Glomerular visceral epithelial cell (primary cell): ENCODE measurements around the gene HLA-DRB5.
"Not testable (repeated sequence)": the region's sequence is repeated elsewhere in the genome, so short reads cannot be mapped to it uniquely, and the experiment has no call there.

Experiments used
- DNase-seq: peaks from one replicate; pipeline ENCODE4 v3.0.0-alpha.2; 2016; ENCODE audit errors: extremely low spot score

The HLA-DRB5 gene

DNA sequence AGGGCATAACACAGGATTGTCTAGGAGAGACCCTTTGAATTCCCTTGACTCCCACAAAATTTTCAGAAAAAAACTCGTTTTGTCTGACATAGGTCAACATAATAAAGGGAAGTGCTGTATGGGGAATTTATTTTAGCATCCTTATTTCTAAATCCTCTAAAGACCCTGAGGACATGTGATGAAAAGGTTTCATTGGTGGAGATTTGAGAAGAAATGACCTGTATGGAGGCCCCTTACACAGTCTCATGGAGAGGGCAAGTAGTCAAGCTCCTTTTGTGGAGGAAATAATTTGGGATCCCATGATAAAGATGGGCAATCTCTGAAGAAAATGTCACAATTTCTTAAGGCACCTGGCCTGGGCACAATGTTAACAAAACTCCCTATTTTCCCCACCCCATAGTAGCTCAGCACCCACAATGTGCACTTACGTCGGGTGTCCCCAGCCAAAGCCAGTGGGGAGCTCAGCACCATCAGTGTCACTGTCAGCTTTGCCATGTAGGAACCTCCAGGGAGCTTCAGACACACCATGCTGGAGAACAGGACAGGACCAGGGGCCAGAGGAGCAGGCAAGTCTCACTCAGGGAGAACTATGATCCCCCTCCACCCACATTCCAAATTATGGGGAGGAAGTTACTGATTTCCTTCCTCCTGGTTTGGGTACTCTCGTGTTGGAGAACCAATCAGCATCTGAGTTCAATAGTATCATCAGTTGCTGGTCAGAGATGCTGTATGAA, at the start of gene HLA-DRB5:
Gene HLA-DRB5, minus strand, starts transcription at position 591 of the 734 bp plus-strand sequence. Its CDS starts 63 bp downstream, at position 528.
- DNase-seq: no peak

DNA sequence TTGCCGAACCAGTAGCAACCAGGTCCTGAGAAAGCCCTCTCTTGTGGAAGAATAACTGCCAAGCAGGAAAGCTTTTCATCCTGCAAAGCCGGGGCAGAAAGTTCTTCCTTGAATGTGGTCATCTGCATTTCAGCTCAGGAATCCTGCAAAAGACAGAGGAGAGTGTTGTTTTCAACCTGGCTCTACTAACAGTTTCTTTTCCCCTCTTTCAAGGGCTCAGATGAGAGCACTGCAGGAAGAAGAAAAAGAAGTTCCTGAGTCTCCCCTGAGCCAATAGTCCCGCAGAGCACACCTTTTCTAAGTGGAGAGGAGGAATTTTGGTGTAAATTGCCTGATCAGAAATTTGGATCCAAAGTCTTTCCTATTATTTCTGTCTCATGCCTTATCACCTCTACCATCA, 48.9 kb upstream of the HLA-DRB5 start:
- no peak for DNase-seq

DNA sequence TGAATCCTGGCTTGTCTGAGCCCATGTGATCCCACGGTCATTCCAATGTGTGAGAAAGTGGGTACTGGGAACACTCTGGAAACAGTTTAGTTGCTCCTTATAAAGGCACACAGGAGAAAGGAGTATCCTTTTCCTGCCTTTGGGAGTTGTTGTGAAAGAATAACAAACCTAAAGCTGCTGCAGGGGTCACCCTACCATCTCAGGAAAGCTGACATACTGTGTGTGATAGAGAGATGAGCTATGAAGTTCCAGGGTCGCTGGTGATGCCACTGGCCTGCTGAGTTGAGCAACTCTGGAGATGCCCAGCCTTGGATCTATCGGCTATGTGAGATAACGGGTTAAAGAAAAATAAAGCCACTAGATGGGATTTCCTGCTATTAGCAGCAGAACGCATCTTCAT, 47.4 kb upstream of the HLA-DRB5 start:
- DNase-seq: not testable (repeated sequence)

DNA sequence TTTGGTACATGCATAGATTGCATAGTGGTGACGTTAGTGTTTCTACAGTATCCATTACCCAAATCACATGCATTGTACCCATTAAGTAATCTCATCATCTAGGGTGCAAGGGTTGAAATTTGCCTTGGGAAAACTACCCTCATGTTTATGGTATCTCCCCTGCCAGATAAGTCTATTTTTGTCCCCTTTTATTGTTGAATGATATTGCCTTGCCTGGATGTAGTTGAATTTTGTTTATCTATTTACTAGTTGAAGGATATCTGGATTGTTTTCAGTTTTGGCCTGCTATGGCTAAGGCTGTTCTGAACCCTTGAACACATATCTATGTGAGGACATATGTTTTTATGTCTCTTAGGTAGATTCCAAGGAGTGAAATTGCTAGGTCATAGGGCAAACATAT, 46.2 kb upstream of the HLA-DRB5 start:
- DNase-seq: no peak

DNA sequence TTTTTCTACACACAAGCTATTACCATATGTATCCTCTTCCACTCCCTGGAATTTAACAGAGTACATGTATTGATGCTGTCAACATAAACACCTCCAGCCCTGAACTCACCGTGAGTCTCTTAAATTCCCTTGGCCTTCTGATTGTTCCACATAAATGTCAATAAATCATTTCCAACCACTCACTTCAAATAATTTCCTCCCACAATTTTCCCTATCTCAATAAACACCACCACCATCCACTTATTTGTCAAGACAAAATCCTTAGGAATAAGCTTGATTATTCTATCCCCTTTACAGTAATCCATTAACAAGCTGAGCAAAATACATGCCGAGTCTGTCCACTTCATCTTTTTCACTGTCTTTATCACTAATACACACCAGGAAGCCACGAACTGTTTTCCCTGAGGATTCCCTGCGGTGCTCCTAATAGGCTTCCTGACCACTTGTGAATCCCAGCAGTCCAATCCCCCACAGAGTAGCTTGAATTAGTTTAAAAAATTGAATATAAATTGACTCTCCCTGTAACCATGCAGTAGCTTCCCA, 40.3 kb upstream of the HLA-DRB5 start:
- no peak for DNase-seq

DNA sequence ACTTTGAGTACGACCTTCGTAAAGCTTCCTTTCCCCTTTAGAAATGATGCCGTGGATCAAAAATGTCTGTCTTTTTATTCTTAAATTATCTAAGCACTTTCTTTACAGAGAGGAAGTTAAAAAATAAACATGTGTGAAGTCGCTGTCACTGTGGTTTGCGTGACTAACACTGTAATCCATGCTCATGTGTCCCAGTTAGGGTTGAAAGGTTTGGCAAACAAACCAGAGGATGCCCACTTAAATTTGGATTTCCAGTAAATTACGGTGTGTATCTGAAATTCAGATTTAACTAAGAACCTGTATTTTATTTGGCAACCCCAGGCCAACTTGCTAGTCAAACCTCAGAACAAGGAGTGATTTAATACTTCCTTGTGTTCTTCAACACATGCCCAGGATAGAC, 38.5 kb upstream of the HLA-DRB5 start:
- DNase-seq: no peak

DNA sequence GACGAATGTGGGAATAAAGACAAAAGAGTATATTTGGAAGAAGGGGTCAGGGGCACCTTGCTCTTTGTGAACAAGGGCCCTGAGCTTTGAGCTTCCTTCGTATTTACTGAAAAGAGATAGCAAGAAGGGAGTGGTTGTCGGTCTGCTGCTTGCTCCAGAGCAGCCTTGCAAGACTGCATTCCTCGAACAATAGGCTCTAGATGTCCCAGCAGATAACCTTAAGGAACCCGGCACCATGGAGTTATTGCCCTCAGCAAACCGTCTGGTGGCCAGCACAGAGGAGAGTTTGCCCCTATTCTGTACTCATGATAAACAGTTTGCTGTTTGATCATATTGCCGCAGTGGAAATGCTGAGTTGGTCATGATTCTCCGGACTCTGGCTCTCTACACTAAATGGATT, 36.9 kb upstream of the HLA-DRB5 start:
- no peak for DNase-seq

DNA sequence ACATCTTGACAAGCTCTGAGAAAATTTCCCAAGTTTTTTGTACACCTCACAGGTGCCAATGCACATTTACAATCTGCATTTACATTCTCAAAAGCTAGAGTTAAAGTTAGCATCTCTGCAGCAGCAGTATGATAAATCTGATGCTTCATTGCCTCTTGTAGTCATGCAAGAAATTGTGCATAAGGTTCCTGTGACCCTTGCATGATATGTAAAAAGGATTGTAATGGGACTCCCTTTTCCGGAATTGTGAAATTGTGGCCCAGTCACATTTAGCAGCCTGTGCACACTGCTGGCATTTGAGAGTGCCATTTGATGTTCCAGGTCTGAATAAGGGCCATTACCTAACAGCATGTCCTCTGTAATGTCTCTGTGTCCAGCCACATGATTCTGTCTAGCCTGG, 35.4 kb upstream of the HLA-DRB5 start:
- no peak for DNase-seq

DNA sequence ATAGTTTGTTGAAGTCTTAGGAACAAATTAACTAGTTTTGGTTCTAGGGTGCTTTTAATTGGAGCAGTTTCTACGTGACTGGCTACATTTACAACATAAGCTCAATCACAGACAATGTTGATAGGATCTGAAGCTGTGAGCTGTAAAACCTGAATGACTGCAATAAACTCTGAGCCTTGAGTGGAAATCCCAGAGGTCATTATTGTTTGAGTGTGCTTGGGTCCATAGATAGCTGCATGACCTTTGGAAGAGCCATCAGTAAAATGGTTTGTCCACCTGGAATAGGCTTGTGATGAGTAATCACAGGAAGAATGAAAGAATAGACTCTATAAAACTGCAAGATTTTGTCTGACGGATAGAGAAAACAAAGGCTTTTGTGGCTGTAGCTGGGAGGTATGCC, 32.9 kb upstream of the HLA-DRB5 start:
- no peak for DNase-seq

DNA sequence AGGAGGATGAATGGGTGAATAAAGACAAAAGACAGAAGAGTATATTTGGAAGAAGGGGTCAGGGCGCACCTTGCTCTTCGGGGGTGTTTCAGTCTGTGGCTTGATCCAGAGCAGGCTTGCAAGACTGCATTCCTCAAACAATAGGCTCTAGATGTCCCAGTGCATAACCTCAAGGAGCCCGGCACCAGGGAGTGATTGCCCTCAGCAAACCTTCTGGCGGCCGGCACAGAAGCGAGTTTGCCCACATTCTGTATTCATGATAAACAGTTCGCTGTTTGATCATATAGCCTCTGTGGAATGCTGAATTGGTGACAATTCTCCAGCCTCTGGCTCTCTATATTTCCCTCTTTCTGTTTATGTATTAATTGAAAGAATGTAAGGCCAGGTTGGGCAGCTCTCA, 29.7 kb upstream of the HLA-DRB5 start:
- DNase-seq: no peak

DNA sequence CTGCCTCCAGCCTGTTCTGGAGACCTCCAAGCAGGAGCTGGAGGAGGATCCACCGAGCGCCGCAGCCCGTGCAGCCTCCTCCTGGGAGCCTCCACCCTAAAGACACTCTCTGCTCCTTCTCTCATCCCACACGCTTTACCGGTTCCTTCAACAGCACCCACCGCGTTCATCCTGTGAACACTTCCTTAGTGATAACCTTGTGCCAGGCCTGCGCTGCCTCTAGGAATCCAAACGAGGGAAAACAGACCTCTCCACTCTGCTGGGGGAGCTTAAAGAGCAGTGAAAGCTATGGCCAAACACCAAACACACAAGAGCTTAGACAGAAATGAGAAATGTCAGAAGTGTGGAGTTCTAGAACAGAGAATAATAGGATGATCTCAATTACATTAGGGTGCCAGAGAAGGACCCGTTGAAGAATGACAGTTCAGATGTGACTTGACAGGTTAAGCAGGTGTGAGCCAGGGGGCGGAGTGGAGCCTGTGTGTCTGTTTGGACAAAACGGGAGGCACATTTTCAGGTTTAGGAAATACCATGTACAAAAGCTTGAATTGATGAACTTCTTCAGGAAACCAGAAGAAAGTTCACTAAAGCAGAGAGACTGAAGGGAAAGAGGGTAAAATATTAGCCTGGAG, 28.5 kb upstream of the HLA-DRB5 start:
- no peak for DNase-seq

DNA sequence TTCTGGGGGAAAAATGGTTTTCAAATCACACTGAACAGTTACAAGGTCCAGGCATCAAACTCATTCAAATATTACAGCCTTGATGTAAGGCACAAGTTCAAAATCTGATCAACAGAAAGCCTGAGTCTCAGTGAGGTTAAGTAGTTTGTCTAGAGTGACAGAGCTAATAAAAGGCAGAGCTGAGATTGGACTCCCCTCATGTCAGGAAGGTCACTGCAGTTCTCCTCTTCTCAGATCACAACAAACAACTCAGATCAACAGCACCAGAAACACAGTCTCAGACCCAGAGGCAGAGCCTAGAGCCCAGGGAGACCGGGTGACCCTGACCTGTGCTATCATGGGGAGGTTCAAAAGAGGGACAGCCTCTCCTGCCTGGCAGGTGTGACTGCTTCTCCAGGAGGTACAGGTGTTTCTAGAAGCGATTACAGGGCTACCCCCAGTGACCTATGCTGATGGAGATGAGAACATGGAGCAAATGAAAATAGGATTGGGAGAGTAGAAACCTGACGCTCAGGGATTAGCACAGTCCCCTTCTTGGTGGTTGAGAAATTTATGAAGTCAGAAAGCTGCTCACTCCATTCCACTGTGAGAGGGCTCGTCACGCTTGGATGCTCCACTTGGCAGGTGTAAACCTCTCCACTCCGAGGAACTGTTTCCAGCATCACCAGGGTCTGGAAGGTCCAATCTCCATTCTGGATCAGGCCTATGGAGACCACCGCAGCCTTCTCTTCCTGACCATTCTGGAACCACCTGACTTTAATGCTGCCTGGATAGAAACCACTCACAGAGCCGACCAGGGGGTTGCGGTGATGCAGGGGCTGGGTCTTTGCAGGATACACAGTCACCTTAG, 24.3 kb upstream of the HLA-DRB5 start:
- DNase-seq: no peak

DNA sequence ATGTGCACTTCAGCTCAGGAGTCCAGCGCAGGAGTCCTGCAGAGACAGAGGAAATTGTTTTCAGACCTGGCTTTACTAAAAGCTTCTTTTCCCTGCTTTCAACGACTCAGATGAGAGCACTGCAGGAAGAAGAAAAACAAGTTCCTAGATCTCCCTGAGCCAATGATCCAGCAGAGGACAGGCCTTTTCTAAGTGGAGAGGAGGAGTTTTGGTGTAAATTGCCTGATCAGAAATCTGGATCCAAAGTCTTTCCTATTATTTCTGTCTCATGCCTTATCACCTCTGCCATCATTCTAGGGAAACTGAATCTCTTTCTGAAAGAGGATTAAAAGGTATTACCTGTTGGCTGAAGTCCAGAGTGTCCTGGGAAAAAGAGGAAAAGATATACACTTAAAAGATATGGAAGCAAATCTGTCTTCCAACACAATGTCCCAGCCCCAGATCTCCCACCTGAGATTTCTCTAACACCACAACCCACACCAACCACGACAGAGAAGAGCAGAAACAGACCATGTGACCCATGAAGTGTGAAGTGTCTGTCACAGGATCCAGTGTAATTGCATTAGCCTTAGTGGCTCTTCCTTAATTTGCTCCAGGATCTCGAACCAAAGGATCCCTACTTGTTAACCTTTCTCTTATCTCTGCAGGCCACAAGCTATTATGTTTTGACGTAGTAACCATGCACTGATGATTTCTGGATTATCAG, 23.1 kb upstream of the HLA-DRB5 start:
- no peak for DNase-seq

DNA sequence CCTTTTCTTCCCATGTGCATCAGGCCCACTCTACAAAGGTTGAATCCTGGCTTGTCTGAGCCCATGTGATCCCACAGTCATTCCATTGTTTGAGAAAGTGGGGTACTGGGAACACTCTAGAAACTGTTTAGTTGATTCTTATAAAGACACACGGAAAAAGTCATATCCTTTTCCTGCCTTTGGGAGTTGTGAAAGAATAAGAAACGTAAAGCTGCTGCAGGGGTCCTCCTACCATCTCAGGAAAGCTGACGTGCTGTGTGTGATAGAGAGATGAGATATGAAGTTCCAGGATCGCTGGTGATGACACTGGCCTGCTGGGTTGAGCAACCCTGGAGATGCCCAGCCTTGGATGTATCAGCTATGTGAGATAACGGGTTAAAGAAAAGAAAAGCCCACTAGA, 21.3 kb upstream of the HLA-DRB5 start:
- no peak for DNase-seq

DNA sequence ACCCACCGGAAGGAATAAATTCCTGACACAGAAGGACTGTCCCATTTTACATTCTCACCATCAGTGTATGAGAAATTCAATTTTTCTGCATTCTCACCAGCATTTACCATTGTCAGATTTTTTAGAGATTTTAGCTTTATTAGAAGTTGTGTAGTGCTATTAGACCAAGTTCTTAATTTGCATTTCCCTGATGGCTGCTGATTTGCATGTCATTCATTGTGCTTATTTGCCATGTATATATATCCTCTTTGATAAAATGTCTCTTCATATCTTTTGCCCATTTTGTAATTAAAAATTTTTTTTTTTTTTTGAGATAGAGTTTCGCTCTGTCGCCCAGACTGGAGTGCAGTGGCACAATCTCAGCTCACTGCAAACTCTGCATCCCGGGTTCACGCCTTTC, 9.8 kb upstream of the HLA-DRB5 start:
- no peak for DNase-seq

DNA sequence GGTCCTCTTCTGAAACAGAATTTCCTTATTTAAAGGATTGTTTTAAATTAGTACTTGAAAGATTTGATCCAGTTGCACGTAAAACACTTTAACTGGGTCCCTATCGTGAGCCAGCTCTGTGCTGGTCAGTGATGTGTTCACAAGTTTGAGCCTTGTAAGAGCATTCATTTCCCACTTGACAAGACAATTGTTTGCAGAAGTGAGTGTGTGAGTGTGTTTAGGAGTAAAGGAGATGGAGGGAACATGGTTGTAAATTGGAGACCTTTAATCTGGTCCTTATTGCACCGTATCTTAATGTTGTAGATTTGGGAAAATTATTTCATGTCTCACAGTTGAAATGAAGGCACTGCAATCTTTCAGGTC, 325 bp upstream of the HLA-DRB5 start:
- not testable (repeated sequence) for DNase-seq

DNA sequence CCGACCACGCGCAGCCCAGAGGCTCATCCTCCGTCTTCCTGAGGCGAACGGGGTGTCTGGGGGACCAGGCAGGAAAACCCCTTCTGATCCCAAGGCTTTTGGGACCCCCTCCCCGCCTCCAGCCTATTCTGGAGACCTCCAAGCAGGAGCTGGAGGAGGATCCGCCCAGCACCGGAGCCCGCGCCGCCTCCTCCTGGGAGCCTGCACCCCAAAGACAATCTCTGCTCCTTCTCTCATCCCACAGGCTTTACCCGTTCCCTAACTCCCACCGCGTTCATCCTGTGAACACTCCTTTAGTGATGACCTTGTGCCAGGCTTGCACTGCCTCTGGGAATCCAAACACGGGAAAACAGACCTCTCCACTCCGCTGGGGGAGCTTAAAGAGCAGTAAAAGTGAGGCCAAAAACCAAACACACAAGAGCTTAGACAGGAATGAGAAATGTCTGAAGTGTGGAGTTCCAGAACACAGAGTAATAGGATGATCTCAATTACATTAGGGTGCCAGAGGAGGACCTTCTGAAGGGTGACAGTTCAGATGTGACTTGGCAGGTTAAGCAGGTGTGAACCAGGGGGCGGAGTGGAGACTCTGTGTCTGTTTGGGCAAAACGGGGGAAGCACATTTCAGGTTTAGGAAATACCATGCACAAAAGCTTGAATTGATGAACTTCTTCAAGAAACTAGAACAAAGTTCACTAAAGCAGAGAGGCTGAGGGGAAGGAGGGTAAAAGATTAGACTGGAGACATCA, 7.6 kb downstream of the HLA-DRB5 start:
- DNase-seq: no peak

DNA sequence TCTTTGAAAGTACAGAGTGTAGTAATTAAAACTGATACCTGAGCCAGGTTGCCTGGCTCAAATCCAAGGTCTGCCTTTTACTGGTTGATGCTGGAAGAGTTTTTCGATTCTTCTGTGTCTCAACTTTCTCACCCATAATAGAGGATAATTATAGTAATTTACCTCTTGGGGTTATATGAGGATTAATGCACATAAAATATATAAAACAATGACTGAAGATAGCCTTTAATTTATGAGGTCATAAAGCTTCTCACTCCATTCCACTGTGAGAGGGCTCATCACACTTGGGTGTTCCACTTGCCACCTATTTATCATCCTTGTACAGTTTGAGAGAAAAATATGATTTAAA, 10.2 kb downstream of the HLA-DRB5 start:
- DNase-seq: no peak

DNA sequence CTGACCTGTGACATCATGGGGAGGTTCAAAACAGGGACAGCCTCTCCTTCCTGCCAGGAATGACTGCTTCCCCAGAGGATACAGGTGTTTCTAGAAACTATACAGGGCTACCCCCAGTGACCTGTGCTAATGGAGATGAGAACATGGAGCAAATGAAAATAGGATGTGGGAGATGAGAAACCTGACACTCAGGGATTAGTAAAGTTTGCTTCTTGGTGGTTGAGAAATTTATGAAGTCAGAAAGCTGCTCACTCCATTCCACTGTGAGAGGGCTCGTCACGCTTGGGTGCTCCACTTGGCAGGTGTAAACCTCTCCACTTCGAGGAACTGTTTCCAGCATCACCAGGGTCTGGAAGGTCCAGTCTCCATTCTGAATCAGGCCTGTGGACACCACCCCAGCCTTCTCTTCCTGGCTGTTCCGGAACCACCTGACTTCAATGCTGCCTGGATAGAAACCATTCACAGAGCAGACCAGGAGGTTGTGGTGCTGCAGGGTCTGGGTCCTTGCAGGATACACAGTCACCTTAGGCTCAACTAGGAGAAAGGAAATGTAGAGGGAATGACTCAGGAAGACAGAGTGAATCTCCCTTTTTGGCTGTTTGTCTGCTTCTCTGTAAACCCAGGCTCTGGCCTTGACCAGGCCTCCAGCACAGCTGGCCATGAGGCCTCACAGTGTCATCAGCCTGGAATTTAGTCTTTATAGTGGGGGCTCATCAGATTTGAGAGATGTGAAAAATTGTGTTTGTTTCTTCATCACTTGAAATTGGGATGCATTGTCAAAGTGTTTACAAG, 10.8 kb downstream of the HLA-DRB5 start:
- DNase-seq: no peak

DNA sequence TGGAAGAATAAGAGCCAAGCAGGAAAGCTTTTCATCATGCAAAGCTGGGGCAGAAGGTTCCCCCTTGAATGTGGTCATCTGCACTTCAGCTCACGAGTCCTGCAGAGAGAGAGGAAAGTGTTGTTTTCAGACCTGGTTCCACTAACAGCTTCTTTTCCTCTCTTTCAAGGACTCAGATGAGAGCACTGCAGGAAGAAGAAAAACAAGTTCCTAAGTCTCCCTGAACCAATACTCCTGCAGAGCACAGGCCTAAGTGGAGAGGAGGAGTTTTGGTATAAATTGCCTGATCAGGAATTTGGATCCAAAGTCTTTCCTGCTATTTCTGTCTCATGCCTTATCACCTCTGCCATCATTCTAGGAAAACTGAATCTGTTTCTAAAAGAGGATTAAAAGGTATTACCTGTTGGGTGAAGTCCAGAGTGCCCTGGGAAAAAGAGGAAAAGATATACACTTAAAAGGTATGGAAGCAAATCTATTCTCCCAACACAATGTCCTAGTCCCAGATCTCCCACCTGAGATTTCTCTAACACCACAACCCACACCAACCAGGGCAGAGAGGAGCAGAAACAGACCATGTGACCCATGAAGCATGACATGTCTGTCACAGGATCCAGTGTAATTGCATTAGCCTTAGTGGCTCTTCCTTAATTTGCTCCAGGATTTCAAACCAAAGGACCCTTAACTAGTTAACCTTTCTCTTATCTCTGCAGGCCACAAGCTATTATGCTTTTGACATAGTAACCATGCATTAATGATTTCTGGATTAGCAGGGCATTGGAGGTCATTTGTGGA, 12.2 kb downstream of the HLA-DRB5 start:
- DNase-seq: no peak
